Smooth muscle cell (in vitro differentiated cells): ENCODE results near the gene CDHR3. TPM values are rescaled to one million over a fixed set of nuclear protein-coding genes. Genes with fewer than 3 reads are reported as not detected.

Source experiments
- DNase-seq: peaks from one replicate; lab custom pipeline; 2025; ENCODE audit not compliant: unreplicated experiment; lab: John Stamatoyannopoulos, UW
- H2AFZ ChIP-seq: fragments of 200-600 bp; sonication (generic); 2 replicates; pipeline ENCODE4 v1.6.0; 2016; ENCODE audit warnings: antibody characterized with exemption, low read depth, mild to moderate bottlenecking
- H3F3A ChIP-seq: fragments of 200-600 bp; sonication (generic); 2 replicates; pipeline ENCODE4 v1.6.0; 2017; ENCODE audit warnings: antibody characterized with exemption, low read depth
- H3K27ac ChIP-seq: fragments of 200-600 bp; sonication (generic); 2 replicates; pipeline ENCODE4 v1.5.1; 2016; ENCODE audit warnings: low read depth, mild to moderate bottlenecking
- H3K27me3 ChIP-seq: fragments of 200-600 bp; sonication (generic); 2 replicates; pipeline ENCODE4 v1.6.1; 2016; ENCODE audit warnings: low read depth, mild to moderate bottlenecking
- H3K36me3 ChIP-seq: fragments of 200-600 bp; sonication (generic); 2 replicates; pipeline ENCODE4 v1.5.1; 2016; ENCODE audit warnings: low read depth
- H3K4me1 ChIP-seq: fragments of 200-600 bp; sonication (generic); 2 replicates; pipeline ENCODE4 v1.5.1; 2016; ENCODE audit warnings: low read depth
- H3K4me2 ChIP-seq: fragments of 200-600 bp; sonication (generic); 2 replicates; pipeline ENCODE4 v1.6.0; 2016; ENCODE audit warnings: mild to moderate bottlenecking
- H3K4me3 ChIP-seq: fragments of 200-600 bp; sonication (generic); 2 replicates; pipeline ENCODE4 v1.5.1; 2016; ENCODE audit warnings: mild to moderate bottlenecking
- H3K79me2 ChIP-seq: fragments of 200-600 bp; sonication (generic); 2 replicates; pipeline ENCODE4 v1.6.0; 2016; ENCODE audit warnings: low read depth, mild to moderate bottlenecking
- H3K9ac ChIP-seq: fragments of 200-600 bp; sonication (generic); 2 replicates; pipeline ENCODE4 v1.6.0; 2016; ENCODE audit warnings: low read depth
- H3K9me3 ChIP-seq: fragments of 200-600 bp; sonication (generic); replicated peaks from 2 replicates; pipeline ENCODE4 v1.5.1; 2016; ENCODE audit warnings: low read depth
- H4K20me1 ChIP-seq: fragments of 200-600 bp; sonication (generic); 2 replicates; pipeline ENCODE4 v1.6.0; 2016; ENCODE audit warnings: low read depth
- CTCF ChIP-seq: fragments of 200-600 bp; sonication (generic); IDR thresholded peaks from 2 replicates; pipeline ENCODE4 v1.5.1; 2017; ENCODE audit warnings: borderline replicate concordance, mild to moderate bottlenecking, antibody characterized with exemption; ENCODE audit not compliant: insufficient read depth, poor library complexity, severe bottlenecking
- WGBS: methylation state at CpG from one replicate; pipeline ENCODE4 v1.1.7; 2016; ENCODE audit warnings: low lambda C conversion rate; 5-methylcytosine and 5-hydroxymethylcytosine counted together
- polyA plus RNA-seq: library from polyadenylated mRNA; unstranded; fragments of >200 nt; fragmentation: Nextera tagmentation; extraction: Ambion mirVana; gene quantifications from 2 replicates; pipeline ENCODE4 v1.2.1, GENCODE V29; 2016
- total RNA-seq: library from RNA; depleted of rRNA; stranded (reverse); fragments of >200 nt; gene quantifications from 2 replicates; pipeline ENCODE4 v1.2.3, GENCODE V29; 2014

The CDHR3 gene
- total and polyA plus RNA-seq, 2 experiments from 2014 or later: 0.31 to 1.7 TPM

DNA sequence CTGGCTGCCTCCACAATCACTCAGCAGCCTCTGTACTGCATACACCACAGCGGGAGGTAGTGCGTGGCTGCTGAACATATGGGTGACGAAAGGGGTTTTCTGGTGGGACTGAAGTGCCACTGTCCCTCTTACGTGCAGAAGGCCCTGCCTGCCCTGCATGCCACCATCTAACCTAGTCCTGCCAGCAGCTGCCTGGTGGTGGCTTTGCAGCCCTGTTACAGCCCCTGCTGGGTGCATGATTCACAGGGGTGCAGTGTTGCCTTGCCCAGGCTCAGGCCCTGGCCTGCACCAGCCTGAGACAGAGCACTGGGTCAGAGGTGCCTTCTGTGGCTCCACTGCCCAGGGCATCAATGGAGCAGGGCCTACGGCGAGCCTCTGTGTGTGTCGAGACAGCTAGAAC is 98.9 kb downstream of the CDHR3 start:
- Histone ChIP-seq H3K4me1 (peaks cover 17% of the 10 kb centered on the region), H3K27me3 (no peaks in the 10 kb centered on the region), H3K4me3 (no peak overlapping the region), H4K20me1 (no peaks in the 10 kb centered on the region), H3K79me2 (no peaks in the 10 kb centered on the region), H3K9me3 (no peaks in the 10 kb centered on the region), H3F3A (no peaks in the 10 kb centered on the region), H3K4me2 (no peak overlapping the region), H3K27ac (no peak overlapping the region), H2AFZ (no peak overlapping the region), H3K36me3 (no peaks in the 10 kb centered on the region), H3K9ac (no peak overlapping the region)
- WGBS: 98% methylated on average over 7 of the region's 7 CpGs
- DNase-seq: no peak
- TF ChIP-seq CTCF: no peak

DNA sequence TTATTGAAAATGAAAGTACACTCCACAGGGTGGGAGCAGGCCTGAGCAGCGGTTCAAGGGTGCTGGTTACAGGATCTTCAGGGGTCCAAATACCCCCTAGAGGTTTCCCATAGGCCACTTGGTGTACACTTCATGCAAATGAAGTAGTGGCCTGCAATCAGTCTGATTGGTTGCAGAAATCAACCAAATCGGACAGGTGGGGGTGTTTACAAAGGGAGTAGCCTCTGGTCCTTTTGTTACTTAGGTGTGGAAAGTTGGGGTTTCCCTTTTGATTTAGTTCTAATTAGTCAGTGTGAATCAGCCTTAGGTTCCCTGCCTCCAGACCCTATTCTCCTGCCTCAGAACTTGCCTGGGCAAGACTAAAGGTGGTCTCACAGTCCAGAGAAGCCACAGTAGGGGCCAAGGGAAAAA is 99.5 kb downstream of the CDHR3 start:
- WGBS: 93% methylated on average over 2 of the region's 2 CpGs
- no peak for DNase-seq
- no peak overlapping the region for H3K4me3 ChIP-seq
- peaks cover 17% of the 10 kb centered on the region for H3K4me1 ChIP-seq
- H3K79me2 ChIP-seq: no peaks in the 10 kb centered on the region
- H3K9me3 ChIP-seq: no peaks in the 10 kb centered on the region
- H2AFZ ChIP-seq: no peak overlapping the region
- no peaks in the 10 kb centered on the region for H3K27me3 ChIP-seq
- H3K36me3 ChIP-seq: no peaks in the 10 kb centered on the region
- no peaks in the 10 kb centered on the region for H3F3A ChIP-seq
- H3K27ac ChIP-seq: no peak overlapping the region
- H3K4me2 ChIP-seq: no peak overlapping the region
- no peak for TF ChIP-seq CTCF
- no peaks in the 10 kb centered on the region for H4K20me1 ChIP-seq
- no peak overlapping the region for H3K9ac ChIP-seq

GRCh38 chr7:106063024-106063423 is 100.0 kb downstream of the CDHR3 start:
- 94% methylated on average over 6 of the region's 6 CpGs for WGBS
- H3K4me2 ChIP-seq: no peak overlapping the region
- DNase-seq: no peak
- H3K4me3 ChIP-seq: no peak overlapping the region
- H3K36me3 ChIP-seq: no peaks in the 10 kb centered on the region
- no peak overlapping the region for H2AFZ ChIP-seq
- no peak overlapping the region for H3K27ac ChIP-seq
- H4K20me1 ChIP-seq: no peaks in the 10 kb centered on the region
- H3K27me3 ChIP-seq: no peaks in the 10 kb centered on the region
- H3F3A ChIP-seq: no peaks in the 10 kb centered on the region
- TF ChIP-seq CTCF: no peak
- H3K9ac ChIP-seq: no peak overlapping the region
- no peaks in the 10 kb centered on the region for H3K79me2 ChIP-seq
- H3K4me1 ChIP-seq: peaks cover 17% of the 10 kb centered on the region
- no peaks in the 10 kb centered on the region for H3K9me3 ChIP-seq

DNA sequence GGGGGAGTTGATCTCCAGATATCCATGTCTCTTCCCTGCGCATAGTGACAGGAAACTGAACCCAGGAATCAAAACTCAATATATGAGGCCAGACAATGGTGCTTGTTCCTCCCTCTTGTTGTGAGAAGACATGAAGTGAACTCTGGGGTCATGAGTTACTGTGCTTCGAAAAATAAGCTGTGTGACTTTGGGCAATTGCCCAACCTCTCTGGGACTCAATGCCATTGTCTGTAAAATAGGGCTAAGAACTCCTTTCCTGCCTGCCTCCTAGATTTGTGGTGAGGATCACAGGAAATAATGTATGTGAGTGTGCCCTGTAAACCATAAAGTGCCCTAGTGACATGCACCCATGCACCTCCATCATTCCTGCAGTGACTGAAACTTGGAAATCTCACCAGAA is 100.6 kb downstream of the CDHR3 start:
- 97% methylated on average over 2 of the region's 2 CpGs for WGBS

More for the DNA sequence above, 100.6 kb downstream of the CDHR3 start:
- no peaks in the 10 kb centered on the region for H3K36me3 ChIP-seq
- no peak overlapping the region for H3K27ac ChIP-seq
- H2AFZ ChIP-seq: no peak overlapping the region
- peaks cover 10% of the 10 kb centered on the region for H3K4me1 ChIP-seq
- no peak overlapping the region for H3K9ac ChIP-seq
- no peak overlapping the region for H3K4me3 ChIP-seq
- no peak overlapping the region for H3K4me2 ChIP-seq
- no peak for TF ChIP-seq CTCF
- no peaks in the 10 kb centered on the region for H3K27me3 ChIP-seq
- no peaks in the 10 kb centered on the region for H4K20me1 ChIP-seq
- no peaks in the 10 kb centered on the region for H3F3A ChIP-seq
- DNase-seq: no peak
- no peaks in the 10 kb centered on the region for H3K9me3 ChIP-seq
- H3K79me2 ChIP-seq: no peaks in the 10 kb centered on the region
